ENCODE data around the gene ADRM1.

ADRM1 gene

DNA sequence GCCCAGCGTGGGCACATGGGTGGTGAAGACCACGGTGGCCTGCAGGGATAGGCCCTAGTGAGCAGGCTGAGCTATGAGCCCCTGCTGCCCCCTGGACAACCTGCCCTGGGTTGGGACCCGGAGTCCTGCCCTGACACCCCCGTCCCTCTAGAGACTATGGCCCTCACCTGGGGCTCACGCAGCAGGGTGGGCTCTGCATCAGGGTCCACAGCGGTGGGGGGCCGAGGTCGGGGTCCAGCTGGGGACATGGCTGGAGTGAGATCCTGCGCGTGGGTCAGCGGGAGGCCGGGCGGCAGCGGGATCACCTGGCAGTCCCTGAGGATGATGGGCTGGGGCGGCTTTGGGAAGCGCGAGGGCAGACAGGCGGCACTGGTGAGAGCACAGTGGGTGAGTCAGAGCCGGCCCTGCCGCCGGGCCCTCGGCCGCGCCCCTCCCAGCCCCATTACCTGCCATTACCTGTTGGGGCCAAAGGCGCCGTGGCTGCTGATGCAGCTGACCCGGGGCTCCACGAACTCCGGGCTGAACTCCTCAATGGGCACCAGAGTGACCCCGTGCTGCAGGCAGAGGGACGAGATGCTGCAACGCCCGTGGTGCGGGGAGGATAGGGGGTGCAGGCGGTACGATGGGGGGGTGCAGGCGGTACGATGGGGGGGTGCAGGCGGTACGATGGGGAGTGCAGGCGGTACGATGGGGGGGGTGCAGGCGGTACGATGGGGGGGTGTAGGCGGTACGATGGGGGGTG is 27.9 kb downstream of the ADRM1 start:
- in situ Hi-C loops (cut with HindIII; ENCODE audit: low pct_ligation_motif_present, low sequenced_read_pairs) = no loop called here
- H3K36me3 ChIP-seq (replicated peaks) = peaks cover 74% of the 10 kb centered on the region
- no peak overlapping the region for H3K27ac ChIP-seq
- TF ChIP-seq, protein P1, sequence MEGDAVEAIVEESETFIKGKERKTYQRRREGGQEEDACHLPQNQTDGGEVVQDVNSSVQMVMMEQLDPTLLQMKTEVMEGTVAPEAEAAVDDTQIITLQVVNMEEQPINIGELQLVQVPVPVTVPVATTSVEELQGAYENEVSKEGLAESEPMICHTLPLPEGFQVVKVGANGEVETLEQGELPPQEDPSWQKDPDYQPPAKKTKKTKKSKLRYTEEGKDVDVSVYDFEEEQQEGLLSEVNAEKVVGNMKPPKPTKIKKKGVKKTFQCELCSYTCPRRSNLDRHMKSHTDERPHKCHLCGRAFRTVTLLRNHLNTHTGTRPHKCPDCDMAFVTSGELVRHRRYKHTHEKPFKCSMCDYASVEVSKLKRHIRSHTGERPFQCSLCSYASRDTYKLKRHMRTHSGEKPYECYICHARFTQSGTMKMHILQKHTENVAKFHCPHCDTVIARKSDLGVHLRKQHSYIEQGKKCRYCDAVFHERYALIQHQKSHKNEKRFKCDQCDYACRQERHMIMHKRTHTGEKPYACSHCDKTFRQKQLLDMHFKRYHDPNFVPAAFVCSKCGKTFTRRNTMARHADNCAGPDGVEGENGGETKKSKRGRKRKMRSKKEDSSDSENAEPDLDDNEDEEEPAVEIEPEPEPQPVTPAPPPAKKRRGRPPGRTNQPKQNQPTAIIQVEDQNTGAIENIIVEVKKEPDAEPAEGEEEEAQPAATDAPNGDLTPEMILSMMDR (IDR thresholded peaks at IDR 0.05; ENCODE audit: low read depth, low read length, missing control alignments) = no peak
- no peak for DNase-seq
- no peaks in the 10 kb centered on the region for H3K27me3 ChIP-seq (replicated peaks)
- no peak overlapping the region for H3K4me3 ChIP-seq (ENCODE audit: low read depth, low read length)

DNA sequence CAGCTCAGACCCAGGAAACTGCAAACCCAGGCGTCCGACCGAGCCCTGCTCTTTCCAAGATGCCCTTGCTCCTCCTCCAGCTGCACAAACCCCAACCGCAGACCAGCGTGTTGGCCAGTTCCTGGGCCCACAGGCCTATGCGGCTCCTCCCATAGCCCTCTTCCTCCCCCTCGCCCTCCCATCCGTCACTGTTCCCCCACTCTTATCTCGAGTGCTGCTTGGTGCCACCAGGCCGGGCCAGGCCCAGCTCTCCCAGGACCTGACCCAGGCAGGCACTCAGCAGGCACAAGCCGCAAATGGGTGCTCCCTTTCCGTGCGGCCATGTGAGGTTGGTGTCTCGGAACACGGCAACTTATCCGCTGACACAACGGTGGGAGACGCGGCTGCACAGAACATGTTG is 28.6 kb downstream of the ADRM1 start:
- Histone ChIP-seq H3K36me3 (replicated peaks) (peaks cover 72% of the 10 kb centered on the region), H3K4me3 (ENCODE audit: low read depth, low read length) (no peak overlapping the region), H3K27me3 (replicated peaks) (no peaks in the 10 kb centered on the region), H3K27ac (no peak overlapping the region)
- no peak for DNase-seq
- TF ChIP-seq, protein P1 (IDR thresholded peaks at IDR 0.05; ENCODE audit: low read depth, low read length, missing control alignments) = no peak
- in situ Hi-C loops (cut with HindIII; ENCODE audit: low pct_ligation_motif_present, low sequenced_read_pairs) = no loop called here

DNA sequence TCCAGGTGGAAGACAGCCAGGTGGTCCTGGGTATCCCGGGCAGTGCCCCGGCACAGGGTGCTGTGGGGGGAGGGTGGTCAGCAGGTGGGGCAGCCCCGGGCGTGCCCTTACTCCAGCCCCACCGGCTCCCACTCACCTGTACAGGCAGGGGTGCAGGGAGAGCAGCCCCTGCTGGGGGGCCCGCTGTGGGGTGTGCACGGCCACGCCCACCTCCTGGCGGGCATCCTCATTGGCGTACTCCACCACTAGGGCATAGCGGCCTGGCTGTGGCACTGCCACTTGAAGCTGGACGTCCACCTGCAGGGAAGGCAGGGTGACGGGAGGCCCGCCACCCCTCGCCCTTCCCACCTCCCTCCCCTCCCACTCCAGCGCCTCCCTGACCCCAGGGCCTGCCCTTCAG is 29.6 kb downstream of the ADRM1 start:
- TF ChIP-seq, protein P1 (IDR thresholded peaks at IDR 0.05; ENCODE audit: low read depth, low read length, missing control alignments) = no peak
- no peak overlapping the region for H3K27ac ChIP-seq
- no peak overlapping the region for H3K4me3 ChIP-seq (ENCODE audit: low read depth, low read length)
- no peaks in the 10 kb centered on the region for H3K27me3 ChIP-seq (replicated peaks)
- no peak for DNase-seq
- peaks cover 66% of the 10 kb centered on the region for H3K36me3 ChIP-seq (replicated peaks)
- in situ Hi-C loops (cut with HindIII; ENCODE audit: low pct_ligation_motif_present, low sequenced_read_pairs) = no loop called here

DNA sequence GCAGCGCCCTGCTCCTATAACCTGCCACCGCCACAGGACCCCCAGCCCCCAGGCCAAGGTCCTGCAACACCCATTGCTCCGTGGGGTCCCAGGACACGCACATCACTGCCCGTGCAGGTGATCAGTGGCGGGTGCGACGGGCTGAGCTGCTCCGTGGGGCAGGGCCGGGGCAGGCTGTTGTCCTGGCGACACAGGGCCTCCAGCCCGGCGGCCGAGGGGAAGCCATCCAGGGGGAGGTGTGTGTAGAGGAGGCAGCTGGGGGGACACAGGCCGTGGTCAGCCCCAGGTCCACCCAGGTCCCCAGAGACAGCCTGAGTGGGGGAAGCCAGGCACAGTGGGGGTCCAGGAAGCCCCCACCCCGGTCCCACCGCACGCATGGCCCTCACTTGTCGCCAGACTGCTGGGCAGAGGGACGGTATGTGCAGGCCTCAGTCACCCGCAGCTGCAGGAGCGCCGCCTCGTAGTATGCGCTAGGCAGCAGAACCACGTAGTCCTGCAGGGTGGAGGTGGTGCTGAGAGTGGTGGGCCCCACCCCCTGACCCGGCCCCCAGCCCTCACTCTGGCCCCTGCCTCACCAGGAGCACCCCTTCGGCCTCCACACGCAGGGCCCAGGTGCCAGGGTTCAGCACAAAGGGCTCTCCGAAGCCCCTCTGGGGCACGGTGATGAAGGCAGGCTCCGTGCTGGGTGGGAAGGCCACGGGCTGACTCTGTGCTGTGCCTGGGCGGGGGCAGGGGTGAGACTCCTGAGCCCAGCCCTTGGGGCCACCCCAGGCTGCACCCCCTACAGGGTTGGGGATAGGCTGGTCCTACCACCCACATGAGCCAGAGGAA is 30.4 kb downstream of the ADRM1 start:
- H3K36me3 ChIP-seq (replicated peaks) = peaks cover 66% of the 10 kb centered on the region
- TF ChIP-seq, protein P1 (IDR thresholded peaks at IDR 0.05; ENCODE audit: low read depth, low read length, missing control alignments) = no peak
- in situ Hi-C loops (cut with HindIII; ENCODE audit: low pct_ligation_motif_present, low sequenced_read_pairs) = no loop called here
- no peaks in the 10 kb centered on the region for H3K27me3 ChIP-seq (replicated peaks)
- no peak overlapping the region for H3K4me3 ChIP-seq (ENCODE audit: low read depth, low read length)
- no peak overlapping the region for H3K27ac ChIP-seq
- DNase-seq = no peak

DNA sequence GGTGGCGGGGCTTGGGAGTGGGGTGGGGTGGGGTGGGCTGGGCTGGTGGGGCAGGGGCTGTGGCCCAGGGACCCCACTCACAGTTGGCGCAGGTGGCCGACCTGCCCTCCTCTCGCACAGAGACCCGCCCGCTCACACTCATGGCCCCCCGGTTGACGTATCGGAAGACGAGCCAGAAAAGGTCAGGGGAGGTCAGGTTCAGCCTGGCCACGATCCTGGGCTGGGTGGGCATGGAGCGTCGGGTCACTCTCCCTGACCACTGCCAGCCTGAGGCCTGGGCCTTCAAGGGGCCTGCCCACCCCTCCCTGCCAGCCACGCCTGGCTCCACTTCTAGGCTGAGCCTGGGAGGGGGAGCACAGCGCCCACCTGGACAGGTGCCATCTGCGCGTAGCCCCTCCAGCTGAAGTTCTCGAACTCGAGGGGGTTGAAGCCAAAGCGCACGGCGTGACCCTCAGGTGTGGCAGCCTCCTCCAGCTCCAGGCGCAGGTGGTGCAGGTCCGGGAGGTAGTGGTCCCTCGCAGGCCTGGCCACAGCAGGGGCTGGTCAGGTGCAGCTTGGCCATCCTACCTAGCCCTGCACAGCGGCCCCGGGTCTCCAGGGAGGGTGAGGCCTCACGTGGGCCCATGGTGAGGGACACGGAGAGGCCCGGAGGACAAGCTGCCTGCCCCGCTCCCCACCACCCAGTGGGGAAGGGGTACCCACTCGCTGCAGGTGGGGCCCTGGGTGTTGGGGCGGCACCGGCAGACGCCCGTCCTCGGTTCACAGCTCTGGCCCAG is 31.2 kb downstream of the ADRM1 start:
- in situ Hi-C loops (cut with HindIII; ENCODE audit: low pct_ligation_motif_present, low sequenced_read_pairs) = no loop called here
- Histone ChIP-seq H3K27me3 (replicated peaks) (no peaks in the 10 kb centered on the region), H3K4me3 (ENCODE audit: low read depth, low read length) (no peak overlapping the region), H3K36me3 (replicated peaks) (peaks cover 59% of the 10 kb centered on the region), H3K27ac (no peak overlapping the region)
- DNase-seq = no peak
- TF ChIP-seq, protein P1 (IDR thresholded peaks at IDR 0.05; ENCODE audit: low read depth, low read length, missing control alignments) = no peak
